Measurements from ENCODE around the gene SCO2.

SCO2 gene

GRCh38 chr22:50474710-50475651 is 50.4 kb downstream of the SCO2 start, which contains the start of gene SBF1:
Gene SBF1 (minus strand): TSS chr22:50475035. CDS start chr22:50474840, 195 bp downstream.
- CTCF ChIA-PET = interaction anchor here (1.0 kb wide), 1 partner anchor 21 kb away, joined by 5 read pairs; no protein-coding TSS in a partner anchor
- Histone ChIP-seq H3K4me3 (ENCODE audit: low read depth, low read length) (peak within 1 kb of the TSS; percentile 76), H3K27ac (ENCODE audit: extremely low read depth, low read depth, low read length) (peak within 1 kb of the TSS; percentile 87), H3K36me3 (ENCODE audit: control insufficient read depth in 2 of 2, insufficient read depth in 1 of 2, low read length in 2 of 2) (peaks cover 4 to 31% of the 10 kb centered on the region in 2 experiments; a peak in 2 of 3 replicates), H3K9me3 (ENCODE audit: control insufficient read depth, insufficient read depth, low read depth, low read length) (no peaks in the 10 kb centered on the region), H3K4me1 (ENCODE audit: control insufficient read depth, insufficient read depth, low read length) (peaks cover 24% of the 10 kb centered on the region)
- POLR2A ChIA-PET = interaction anchor here (0.5 to 1.2 kb wide), 5 partner anchors 17 to 51 kb away, joined by 3 read pairs; partner anchors contain the start of genes LMF2, NCAPH2 and SCO2
- no peak for TF ChIP-seq ZNF366 (tag by site-specific recombination; conservative IDR thresholded peaks at IDR 0.05)
- no peak for TF ChIP-seq ZNF324 (tag by site-specific recombination; IDR thresholded peaks at IDR 0.05)
- TF ChIP-seq ZNF302 (tag by site-specific recombination; IDR thresholded peaks at IDR 0.05; ENCODE audit: low read depth) = no peak
- TF ChIP-seq ZNF792 (tag by site-specific recombination; IDR thresholded peaks at IDR 0.05) = no peak
- no peak for TF ChIP-seq GFI1B (tag by site-specific recombination; IDR thresholded peaks at IDR 0.05)
- TF ChIP-seq KLF1 (tag by site-specific recombination; IDR thresholded peaks at IDR 0.05) = 0 out of 2 replicates have a peak, but pooled peaks have one; percentile 58
- no peak for TF ChIP-seq ZNF510 (tag by site-specific recombination; IDR thresholded peaks at IDR 0.05; ENCODE audit: insufficient replicate concordance)
- TF ChIP-seq ZNF335 (tag by site-specific recombination; conservative IDR thresholded peaks at IDR 0.05) = peak; percentile 76
- no peak for TF ChIP-seq YY1 (tag by site-specific recombination; IDR thresholded peaks at IDR 0.05)
- TF ChIP-seq HIC1 (tag by site-specific recombination; IDR thresholded peaks at IDR 0.05) = peak; percentile 60; the same call in 1 of the 2 replicates
- TF ChIP-seq ZBTB7A (tag by site-specific recombination; IDR thresholded peaks at IDR 0.05; ENCODE audit: low read depth) = no peak
- peak; percentile 17; the same call in 1 of the 2 replicates for TF ChIP-seq ZXDB (tag by site-specific recombination; IDR thresholded peaks at IDR 0.05)
- TF ChIP-seq ZNF514 (tag by site-specific recombination; IDR thresholded peaks at IDR 0.05) = no peak
- no peak for TF ChIP-seq KLF7 (tag by site-specific recombination; IDR thresholded peaks at IDR 0.05; ENCODE audit: borderline replicate concordance)
- TF ChIP-seq ZNF394 (tag by site-specific recombination; IDR thresholded peaks at IDR 0.05; ENCODE audit: borderline replicate concordance) = no peak
- TF ChIP-seq PRDM2 (tag by site-specific recombination; IDR thresholded peaks at IDR 0.05; ENCODE audit: borderline replicate concordance) = no peak
- TF ChIP-seq CTCF (tag by site-specific recombination; IDR thresholded peaks at IDR 0.05) = no peak
- peak; percentile 77; the same call in 1 of the 2 replicates for TF ChIP-seq KLF8 (tag by site-specific recombination; IDR thresholded peaks at IDR 0.05)
- peak; percentile 82 for TF ChIP-seq ZBTB20 (tag by site-specific recombination; IDR thresholded peaks at IDR 0.05)
- TF ChIP-seq GLIS1 (tag by site-specific recombination; IDR thresholded peaks at IDR 0.05) = peak; percentile 18; the same call in 1 of the 2 replicates
- TF ChIP-seq ZNF600 (tag by site-specific recombination; IDR thresholded peaks at IDR 0.05) = no peak
- TF ChIP-seq PBX3 (CRISPR knock-in tag; IDR thresholded peaks at IDR 0.05) = no peak
- no peak for TF ChIP-seq ZNF837 (tag by site-specific recombination; IDR thresholded peaks at IDR 0.05)
- TF ChIP-seq ZNF311 (tag by site-specific recombination; IDR thresholded peaks at IDR 0.05; ENCODE audit: borderline replicate concordance) = no peak
- no peak for TF ChIP-seq EGR2 (tag by site-specific recombination; IDR thresholded peaks at IDR 0.05; ENCODE audit: low read depth)
- peak; percentile 36; the same call in 1 of the 2 replicates for TF ChIP-seq KLF10 (tag by site-specific recombination; IDR thresholded peaks at IDR 0.05)
